GM10847 (cell line): ENCODE data around the gene GREM1.

Experiments used
- POLR2A ChIP-seq: IDR thresholded peaks from 2 replicates; pipeline ENCODE4 v1.6.1; 2011; ENCODE audit not compliant: insufficient read length; ENCODE audit errors: extremely low read depth

GREM1 gene

DNA sequence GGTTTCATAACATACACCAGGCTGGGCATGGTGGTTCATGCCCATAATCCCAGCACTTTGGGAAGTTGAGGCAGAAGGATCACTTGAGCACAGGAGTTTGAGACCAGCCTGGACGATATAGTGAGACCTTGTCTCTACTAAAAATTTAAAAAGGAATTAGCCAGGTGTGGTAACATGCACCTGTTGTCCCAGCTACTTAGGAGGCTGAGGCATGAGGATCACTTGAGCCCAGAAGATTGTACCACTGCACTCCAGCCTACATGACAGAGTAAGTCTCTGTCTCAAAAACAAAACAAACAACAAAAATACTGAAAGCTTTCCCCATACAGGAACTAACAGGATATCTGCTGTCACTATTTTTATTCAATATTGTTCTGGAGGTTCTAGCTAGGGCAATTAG lies 20.9 kb downstream of the GREM1 start:
- no peak for TF ChIP-seq POLR2A

DNA sequence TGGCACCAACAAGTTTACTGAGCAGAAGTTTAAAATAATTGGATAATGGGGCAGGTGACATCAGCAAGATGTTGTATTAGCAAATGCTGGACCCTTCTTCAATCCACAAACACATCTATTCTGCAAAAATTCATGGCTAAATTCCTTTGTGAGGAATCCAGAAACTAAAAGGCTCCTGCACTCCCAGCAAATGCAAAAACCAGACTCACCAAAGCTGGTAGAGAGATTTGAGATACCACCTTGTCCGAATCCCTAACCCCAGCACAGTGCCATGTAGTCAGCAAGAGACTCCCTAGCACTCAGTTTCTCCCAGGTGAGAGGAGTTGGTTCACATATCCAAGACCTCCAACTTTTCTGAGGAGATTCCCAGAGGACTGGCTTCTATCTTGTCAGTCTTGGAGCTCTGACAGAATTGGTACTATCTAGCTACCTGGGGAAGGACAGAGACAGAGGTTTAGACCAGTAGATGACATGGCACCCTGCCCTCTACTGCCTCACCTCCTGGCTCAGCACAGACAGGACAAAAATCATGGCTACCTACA lies 21.8 kb downstream of the GREM1 start:
- TF ChIP-seq POLR2A, result no peak

GRCh38 chr15:32743411-32744140 lies 25.8 kb downstream of the GREM1 start:
- no peak for TF ChIP-seq POLR2A

DNA sequence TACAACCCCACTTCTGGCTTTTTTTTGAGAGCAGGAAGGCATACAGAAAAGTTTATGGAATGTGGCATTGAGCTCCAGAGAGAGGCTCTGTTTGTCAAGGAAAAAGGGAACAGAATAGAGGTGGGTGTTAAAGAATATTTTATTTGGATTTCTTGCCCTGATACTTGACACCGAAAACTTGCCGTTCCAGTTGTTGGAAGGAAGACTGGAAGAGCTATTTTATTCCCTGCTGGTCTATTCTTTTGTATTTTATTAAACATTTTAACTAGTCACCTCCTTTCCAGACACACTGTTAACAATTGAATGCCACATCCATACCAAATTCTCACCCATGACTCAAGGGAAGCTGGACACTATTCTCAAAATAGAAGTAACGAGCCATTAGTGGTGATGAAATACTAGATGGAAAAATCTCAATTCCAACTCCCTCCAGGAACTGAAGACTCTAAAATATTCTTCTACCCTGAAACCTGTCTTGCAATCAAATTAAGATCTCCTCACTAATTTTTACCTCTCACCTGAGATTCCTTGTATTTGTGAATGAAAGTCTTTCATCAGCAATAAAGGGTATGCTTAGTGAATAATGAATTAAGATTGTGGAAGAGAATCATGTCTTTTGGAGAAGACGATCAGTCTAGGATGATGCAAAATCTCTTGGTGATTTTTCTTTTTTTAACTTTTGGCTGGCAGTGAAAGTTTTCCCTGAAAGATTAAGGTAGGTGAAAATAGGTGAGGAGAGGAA lies 28.5 kb downstream of the GREM1 start:
- TF ChIP-seq POLR2A, result no peak

DNA sequence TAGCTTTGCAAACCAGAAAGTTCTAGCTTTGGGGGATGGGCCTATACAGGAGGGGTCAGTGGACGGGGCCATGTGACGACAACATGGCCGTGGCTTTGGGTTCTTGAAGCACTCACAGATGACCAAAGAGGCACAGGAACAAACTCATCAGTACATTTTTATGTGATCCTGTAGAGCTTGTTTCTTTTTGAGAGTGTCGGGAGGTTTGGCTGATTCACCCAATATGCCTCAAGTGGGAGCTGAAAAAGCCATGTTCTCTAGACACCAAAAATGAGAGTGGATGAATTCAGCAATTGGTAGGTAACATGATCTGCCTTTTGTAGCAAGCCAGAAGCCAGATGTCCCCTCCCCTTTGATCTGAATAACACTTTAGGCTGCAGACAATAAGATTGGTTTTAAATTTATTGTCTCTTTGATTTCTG lies 30.1 kb downstream of the GREM1 start:
- no peak for TF ChIP-seq POLR2A

DNA sequence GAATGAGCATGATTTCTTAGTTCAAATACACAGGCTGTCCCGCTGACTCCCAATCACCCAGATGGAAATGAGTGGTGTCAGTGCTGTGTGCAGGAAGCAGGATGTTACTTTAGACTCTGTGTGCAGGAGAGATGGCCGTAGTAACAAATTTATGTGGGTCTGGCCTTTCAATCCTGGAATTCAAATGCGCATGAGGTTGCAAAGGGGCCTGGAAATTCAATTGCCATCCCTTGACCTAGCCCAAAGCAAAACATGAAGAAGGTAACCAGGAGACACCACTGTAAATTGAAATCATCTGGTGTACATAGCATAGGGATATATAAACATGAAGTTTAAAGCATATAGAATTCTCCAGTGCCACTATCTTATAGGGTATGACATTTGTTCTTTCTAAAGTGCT lies 33.2 kb downstream of the GREM1 start:
- TF ChIP-seq POLR2A, result no peak

DNA sequence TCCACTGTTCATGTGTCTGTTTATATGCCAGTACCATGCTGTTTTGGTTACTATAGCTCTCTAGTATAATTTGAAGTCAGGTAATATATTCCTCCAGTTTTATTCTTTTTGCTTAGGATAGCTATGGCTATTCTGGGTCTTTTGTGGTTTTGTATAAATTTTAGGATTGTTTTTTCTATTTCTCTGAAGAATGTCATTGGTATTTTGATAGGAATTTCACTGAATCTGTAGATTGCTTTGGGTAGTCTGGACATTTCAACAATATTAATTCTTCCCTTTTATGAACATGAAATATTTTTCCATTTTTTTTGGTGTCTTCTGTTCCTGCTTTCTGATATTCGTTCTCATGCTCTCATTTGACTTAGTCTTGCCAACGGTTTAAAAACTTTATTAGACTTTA lies 39.6 kb downstream of the GREM1 start:
- no peak for TF ChIP-seq POLR2A

DNA sequence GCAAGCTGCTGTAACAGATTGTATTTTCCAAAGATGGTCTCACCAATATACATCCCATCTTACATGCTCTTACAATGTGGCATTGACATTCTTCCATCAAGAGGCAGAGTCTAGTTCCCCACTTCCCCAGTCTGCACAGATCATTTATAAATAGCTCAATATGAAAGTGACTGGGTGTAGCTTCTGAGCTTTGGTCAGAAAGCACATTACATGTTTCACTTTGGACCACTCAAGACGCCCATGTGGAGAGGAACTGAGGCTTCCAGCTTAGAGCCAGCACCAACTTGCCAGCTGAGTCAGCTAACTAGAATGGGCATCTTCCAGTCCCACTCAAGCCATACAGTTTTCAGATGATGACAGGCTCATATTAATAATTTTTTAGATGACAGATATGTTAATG lies 45.5 kb downstream of the GREM1 start:
- no peak for TF ChIP-seq POLR2A

GRCh38 chr15:32765236-32765635 lies 47.4 kb downstream of the GREM1 start:
- TF ChIP-seq POLR2A, result no peak

DNA sequence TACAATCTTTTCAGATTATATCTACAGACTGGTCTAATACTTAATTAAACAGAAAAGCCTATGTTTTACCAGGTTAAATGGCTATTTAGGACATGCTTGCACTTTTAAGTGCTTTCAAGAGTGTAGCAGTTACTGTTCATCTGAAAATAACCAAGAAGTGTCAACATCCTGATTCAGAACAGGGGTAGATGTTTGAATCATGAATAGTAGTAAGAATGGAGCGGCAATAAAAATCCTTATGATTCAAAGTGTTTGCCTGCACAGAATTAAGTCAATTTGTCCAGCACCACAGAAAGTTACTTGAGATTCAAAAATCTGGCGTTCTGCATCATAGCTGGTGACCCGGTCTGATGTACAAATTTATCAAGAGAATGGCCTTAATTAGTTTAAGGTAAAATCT lies 48.3 kb downstream of the GREM1 start:
- TF ChIP-seq POLR2A, result no peak

DNA sequence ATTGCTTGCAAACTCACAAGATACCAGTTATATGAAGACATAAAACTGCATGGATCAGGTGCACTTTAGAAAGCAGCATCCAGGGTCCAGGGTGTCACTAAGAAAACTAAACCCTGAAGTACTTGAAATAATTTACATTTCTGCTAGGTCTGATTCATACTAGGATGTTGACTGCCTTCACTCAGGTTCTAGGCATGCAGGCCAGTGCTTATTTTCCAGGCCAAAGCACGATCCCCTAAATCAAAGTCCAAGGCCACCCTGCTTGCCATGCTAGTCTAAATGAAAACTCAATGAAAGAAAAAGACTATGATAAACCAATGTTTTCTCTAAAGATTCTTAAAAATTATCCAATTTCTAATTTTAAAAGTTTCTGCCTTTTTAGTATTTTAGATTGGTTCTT lies 49.4 kb downstream of the GREM1 start:
- no peak for TF ChIP-seq POLR2A

GRCh38 chr15:32774022-32774421 lies 56.2 kb downstream of the GREM1 start:
- no peak for TF ChIP-seq POLR2A

DNA sequence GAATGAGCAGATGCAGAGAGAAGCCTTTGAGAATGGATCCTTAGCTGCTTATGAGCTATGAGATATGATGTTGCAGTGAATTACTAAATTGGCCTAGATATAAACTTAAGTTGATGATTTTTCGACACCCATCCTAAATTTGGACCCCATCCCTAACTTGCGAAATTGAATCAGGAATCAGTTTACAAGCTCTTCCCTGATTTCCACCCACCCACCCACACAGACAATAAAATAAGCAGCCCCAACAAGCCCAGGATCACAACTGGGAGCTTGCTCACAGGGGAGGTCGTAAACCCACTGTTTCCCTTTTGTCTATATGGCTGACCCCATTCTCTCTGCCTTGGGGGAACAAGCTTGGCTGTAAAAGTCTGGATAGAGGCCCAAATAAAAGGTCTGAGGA lies 57.3 kb downstream of the GREM1 start:
- TF ChIP-seq POLR2A, result no peak

GRCh38 chr15:32778391-32779176 lies 60.8 kb downstream of the GREM1 start:
- no peak for TF ChIP-seq POLR2A

DNA sequence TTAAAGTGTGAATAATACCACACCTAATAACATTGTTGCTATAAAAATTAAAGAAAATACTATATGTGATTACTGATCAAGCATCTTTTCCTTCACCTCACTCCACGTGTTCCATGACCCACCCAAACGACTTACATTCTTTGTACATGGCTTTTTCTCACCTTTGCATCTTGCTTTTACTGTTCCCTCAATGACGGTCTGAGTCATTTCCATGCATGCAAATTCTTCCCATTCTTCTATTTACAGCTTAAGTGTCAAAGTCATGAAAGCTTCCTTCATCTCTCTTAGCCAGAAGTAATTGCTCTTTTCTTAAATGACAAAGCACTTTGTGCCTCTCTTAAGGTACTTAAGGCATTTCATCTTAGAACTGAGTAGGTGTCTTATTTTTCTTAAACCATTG lies 64.0 kb downstream of the GREM1 start:
- TF ChIP-seq POLR2A, result no peak

DNA sequence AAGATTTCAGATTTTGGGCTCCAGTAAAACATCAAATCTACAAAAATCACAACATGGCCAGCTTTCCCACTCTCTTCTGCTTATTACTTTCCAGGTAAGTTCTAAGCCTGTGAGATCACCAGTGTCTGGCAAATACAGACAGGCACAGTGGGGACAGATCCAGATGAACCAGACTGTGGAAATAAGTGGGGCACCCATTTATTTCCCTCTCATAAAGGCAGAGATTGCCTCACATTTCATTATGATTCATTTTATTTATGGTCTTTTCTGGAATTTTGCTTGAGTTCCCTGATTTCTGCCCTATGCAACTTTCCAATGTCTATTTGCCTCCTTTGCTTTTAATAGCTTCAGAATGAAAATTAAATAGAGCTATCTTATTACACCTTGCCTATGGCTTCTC lies 66.8 kb downstream of the GREM1 start:
- no peak for TF ChIP-seq POLR2A
